SU-DHL-6 (cell line): Measurements from ENCODE around the gene MS4A3.

Experiments
- EZH2phosphoT487 ChIP-seq: fragments of 200-600 bp; sonication (generic), shearing (Covaris generic); conservative IDR thresholded peaks from 2 replicates; pipeline ENCODE4 v1.6.1; 2018; ENCODE audit warnings: mild to moderate bottlenecking, antibody characterized with exemption, low read length, moderate library complexity, mixed read lengths
- TF ChIP-seq, protein P1 (sequence below): fragments of 200-600 bp; sonication (generic); IDR thresholded peaks from one replicate; pipeline ENCODE4 v1.5.1; 2017; ENCODE audit warnings: antibody characterized with exemption, mild to moderate bottlenecking, low read length, moderate library complexity; ENCODE audit not compliant: insufficient read depth, poor library complexity, severe bottlenecking

GRCh38 chr11:60088364-60088763 lies 31.9 kb downstream of the MS4A3 start, which contains the start of gene MS4A2:
- TF ChIP-seq, protein P1, sequence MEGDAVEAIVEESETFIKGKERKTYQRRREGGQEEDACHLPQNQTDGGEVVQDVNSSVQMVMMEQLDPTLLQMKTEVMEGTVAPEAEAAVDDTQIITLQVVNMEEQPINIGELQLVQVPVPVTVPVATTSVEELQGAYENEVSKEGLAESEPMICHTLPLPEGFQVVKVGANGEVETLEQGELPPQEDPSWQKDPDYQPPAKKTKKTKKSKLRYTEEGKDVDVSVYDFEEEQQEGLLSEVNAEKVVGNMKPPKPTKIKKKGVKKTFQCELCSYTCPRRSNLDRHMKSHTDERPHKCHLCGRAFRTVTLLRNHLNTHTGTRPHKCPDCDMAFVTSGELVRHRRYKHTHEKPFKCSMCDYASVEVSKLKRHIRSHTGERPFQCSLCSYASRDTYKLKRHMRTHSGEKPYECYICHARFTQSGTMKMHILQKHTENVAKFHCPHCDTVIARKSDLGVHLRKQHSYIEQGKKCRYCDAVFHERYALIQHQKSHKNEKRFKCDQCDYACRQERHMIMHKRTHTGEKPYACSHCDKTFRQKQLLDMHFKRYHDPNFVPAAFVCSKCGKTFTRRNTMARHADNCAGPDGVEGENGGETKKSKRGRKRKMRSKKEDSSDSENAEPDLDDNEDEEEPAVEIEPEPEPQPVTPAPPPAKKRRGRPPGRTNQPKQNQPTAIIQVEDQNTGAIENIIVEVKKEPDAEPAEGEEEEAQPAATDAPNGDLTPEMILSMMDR: no peak
- TF ChIP-seq EZH2phosphoT487: no peak
